GM12801 (cell line): ENCODE results near the gene PDE1A.

Experiments
- CTCF ChIP-seq: IDR thresholded peaks from one replicate; pipeline ENCODE4 v1.5.1; 2011; ENCODE audit warnings: control low read depth; ENCODE audit not compliant: insufficient read length; ENCODE audit errors: extremely low read depth

Gene PDE1A

GRCh38 chr2:182426918-182427240, at the start of gene PDE1A:
TSS of gene PDE1A (minus strand) at chr2:182427036.
- no peak for TF ChIP-seq CTCF

- no peak for TF ChIP-seq CTCF
Measured at GRCh38 chr2:182473635-182474034, 46.8 kb upstream of the PDE1A start.

GRCh38 chr2:182463760-182464159, 36.9 kb upstream of the PDE1A start:
- no peak for TF ChIP-seq CTCF

GRCh38 chr2:182456784-182457183, 29.9 kb upstream of the PDE1A start:
- TF ChIP-seq CTCF, result no peak

GRCh38 chr2:182452456-182452990, 25.7 kb upstream of the PDE1A start:
- TF ChIP-seq CTCF, result no peak

GRCh38 chr2:182448371-182448770, 21.5 kb upstream of the PDE1A start:
- TF ChIP-seq CTCF, result no peak

- no peak for TF ChIP-seq CTCF
Measured at GRCh38 chr2:182447863-182448262, 21.0 kb upstream of the PDE1A start.

GRCh38 chr2:182447163-182447562, 20.3 kb upstream of the PDE1A start:
- TF ChIP-seq CTCF, result no peak
